ENCODE results near the gene SNX9.

DNA sequence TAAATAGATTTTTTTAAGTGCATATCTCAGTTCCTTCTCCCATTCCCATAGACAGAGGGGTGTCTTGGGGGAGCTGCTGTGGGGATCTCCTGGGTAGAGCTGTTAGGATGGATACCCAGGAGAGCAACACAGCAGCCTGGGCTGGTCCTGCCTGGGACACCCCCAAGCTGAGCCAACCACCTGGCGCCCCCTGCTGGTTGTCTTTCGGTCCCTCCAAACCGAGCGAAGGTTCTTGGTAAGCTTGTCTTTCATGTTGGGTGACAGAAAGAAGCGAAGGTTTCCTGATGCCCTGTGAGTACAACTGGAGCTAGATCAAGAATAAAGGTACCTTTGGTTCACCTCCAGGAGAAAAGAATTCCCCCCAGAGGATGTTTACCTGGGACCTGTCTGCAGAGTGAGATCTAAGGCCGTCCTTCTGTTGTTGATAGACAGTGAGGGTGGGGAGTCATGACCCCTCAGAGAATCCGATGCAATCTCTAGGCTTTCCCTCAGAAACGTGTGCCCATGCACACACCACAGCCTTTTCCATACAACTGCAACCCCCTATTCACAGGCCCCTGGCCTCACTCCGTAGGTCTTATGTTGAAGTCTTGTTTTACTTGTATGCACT lies 50.8 kb downstream of the SNX9 start:
- TF ChIP-seq EP300 (IDR thresholded peaks at IDR 0.05; ENCODE audit: borderline replicate concordance in 1 of 2, low read depth in 2 of 2, low read length in 2 of 2) (no peak), ZNF274 (IDR thresholded peaks at IDR 0.05; ENCODE audit: borderline replicate concordance, extremely low read depth, low read length) (no peak), RAD21 (IDR thresholded peaks at IDR 0.05 in 1 of 2, conservative IDR thresholded peaks at IDR 0.05 in 1 of 2; ENCODE audit: low read depth in 2 of 2, low read length in 2 of 2) (peak; percentile 85 to 93), TAF1 (IDR thresholded peaks at IDR 0.05; ENCODE audit: low read depth, low read length) (no peak), EZH2 (IDR thresholded peaks at IDR 0.05; ENCODE audit: low read depth, low read length, severe bottlenecking) (no peak), POLR2A (IDR thresholded peaks at IDR 0.05; ENCODE audit: control extremely low read depth in 1 of 2, low read depth in 2 of 2, low read length in 2 of 2) (no peak), YY1 (IDR thresholded peaks at IDR 0.05; ENCODE audit: low read depth, low read length) (0 out of 2 replicates have a peak, but pooled peaks have one; percentile 36)
- TF ChIP-seq, protein P1, sequence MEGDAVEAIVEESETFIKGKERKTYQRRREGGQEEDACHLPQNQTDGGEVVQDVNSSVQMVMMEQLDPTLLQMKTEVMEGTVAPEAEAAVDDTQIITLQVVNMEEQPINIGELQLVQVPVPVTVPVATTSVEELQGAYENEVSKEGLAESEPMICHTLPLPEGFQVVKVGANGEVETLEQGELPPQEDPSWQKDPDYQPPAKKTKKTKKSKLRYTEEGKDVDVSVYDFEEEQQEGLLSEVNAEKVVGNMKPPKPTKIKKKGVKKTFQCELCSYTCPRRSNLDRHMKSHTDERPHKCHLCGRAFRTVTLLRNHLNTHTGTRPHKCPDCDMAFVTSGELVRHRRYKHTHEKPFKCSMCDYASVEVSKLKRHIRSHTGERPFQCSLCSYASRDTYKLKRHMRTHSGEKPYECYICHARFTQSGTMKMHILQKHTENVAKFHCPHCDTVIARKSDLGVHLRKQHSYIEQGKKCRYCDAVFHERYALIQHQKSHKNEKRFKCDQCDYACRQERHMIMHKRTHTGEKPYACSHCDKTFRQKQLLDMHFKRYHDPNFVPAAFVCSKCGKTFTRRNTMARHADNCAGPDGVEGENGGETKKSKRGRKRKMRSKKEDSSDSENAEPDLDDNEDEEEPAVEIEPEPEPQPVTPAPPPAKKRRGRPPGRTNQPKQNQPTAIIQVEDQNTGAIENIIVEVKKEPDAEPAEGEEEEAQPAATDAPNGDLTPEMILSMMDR (IDR thresholded peaks at IDR 0.05; ENCODE audit: control extremely low read depth in 1 of 3, insufficient read depth in 1 of 3, low read depth in 1 of 3, low read length in 3 of 3), result peak; percentile 83 to 93 (median 85)
- TF ChIP-seq, protein P2, sequence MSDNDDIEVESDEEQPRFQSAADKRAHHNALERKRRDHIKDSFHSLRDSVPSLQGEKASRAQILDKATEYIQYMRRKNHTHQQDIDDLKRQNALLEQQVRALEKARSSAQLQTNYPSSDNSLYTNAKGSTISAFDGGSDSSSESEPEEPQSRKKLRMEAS (IDR thresholded peaks at IDR 0.05), result 0 out of 2 replicates have a peak, but pooled peaks have one; percentile 11
- TF ChIP-seq, protein P3, sequence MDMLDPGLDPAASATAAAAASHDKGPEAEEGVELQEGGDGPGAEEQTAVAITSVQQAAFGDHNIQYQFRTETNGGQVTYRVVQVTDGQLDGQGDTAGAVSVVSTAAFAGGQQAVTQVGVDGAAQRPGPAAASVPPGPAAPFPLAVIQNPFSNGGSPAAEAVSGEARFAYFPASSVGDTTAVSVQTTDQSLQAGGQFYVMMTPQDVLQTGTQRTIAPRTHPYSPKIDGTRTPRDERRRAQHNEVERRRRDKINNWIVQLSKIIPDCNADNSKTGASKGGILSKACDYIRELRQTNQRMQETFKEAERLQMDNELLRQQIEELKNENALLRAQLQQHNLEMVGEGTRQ (IDR thresholded peaks at IDR 0.05; ENCODE audit: low read length), result no peak

Measured in H1 (cell line).